ENCODE measurements around the gene CCDC92. TPM values are rescaled to one million over a fixed set of nuclear protein-coding genes. Genes with fewer than 3 reads are reported as not detected.

CCDC92 gene
- 45.6 TPM for total RNA-seq

GRCh38 chr12:123972457-123973401 is at the start of gene CCDC92, which contains the start of gene ZNF664:
Gene CCDC92, minus strand, starts transcription at chr12:123972831. Its CDS starts 28,526 bp downstream, at chr12:123944305.
Gene ZNF664, plus strand, starts transcription at chr12:123973215. Its CDS starts 38,930 bp downstream, at chr12:124012145.
- peak; percentile 93 for DNase-seq (ENCODE audit: low spot score)

- no peak for DNase-seq (ENCODE audit: low spot score)
Observed at GRCh38 chr12:124022161-124022560, 49.5 kb upstream of the CCDC92 start.

GRCh38 chr12:124021007-124021406 is 48.4 kb upstream of the CCDC92 start:
- DNase-seq (ENCODE audit: low spot score), result no peak

GRCh38 chr12:124020514-124020949 is 47.9 kb upstream of the CCDC92 start:
- DNase-seq (ENCODE audit: low spot score), result no peak

GRCh38 chr12:124019115-124019514 is 46.5 kb upstream of the CCDC92 start:
- DNase-seq (ENCODE audit: low spot score), result no peak

- DNase-seq (ENCODE audit: low spot score), result no peak
Observed at GRCh38 chr12:124018539-124018938, 45.9 kb upstream of the CCDC92 start.

- no peak for DNase-seq (ENCODE audit: low spot score)
Observed at GRCh38 chr12:124017064-124017463, 44.4 kb upstream of the CCDC92 start.

GRCh38 chr12:124015494-124016461 is 43.1 kb upstream of the CCDC92 start:
- no peak for DNase-seq (ENCODE audit: low spot score)

GRCh38 chr12:124013073-124013472 is 40.4 kb upstream of the CCDC92 start:
- DNase-seq (ENCODE audit: low spot score), result no peak

GRCh38 chr12:124011435-124012115 is 38.9 kb upstream of the CCDC92 start:
- no peak for DNase-seq (ENCODE audit: low spot score)

GRCh38 chr12:124010687-124011086 is 38.1 kb upstream of the CCDC92 start:
- DNase-seq (ENCODE audit: low spot score), result no peak

GRCh38 chr12:124009781-124010180 is 37.1 kb upstream of the CCDC92 start:
- DNase-seq (ENCODE audit: low spot score), result no peak

- no peak for DNase-seq (ENCODE audit: low spot score)
Observed at GRCh38 chr12:124008595-124008994, 36.0 kb upstream of the CCDC92 start.

GRCh38 chr12:124007826-124008570 is 35.4 kb upstream of the CCDC92 start:
- peak; percentile 91 for DNase-seq (ENCODE audit: low spot score)

- DNase-seq (ENCODE audit: low spot score), result no peak
Observed at GRCh38 chr12:124006846-124007713, 34.4 kb upstream of the CCDC92 start.

GRCh38 chr12:124006085-124006845 is 33.6 kb upstream of the CCDC92 start:
- peak; percentile 42 for DNase-seq (ENCODE audit: low spot score)

GRCh38 chr12:124004233-124004875 is 31.7 kb upstream of the CCDC92 start:
- no peak for DNase-seq (ENCODE audit: low spot score)

GRCh38 chr12:124002654-124003053 is 30.0 kb upstream of the CCDC92 start:
- DNase-seq (ENCODE audit: low spot score), result no peak
